HCT116 (cell line): Measurements from ENCODE around the gene OARD1.

ENCODE experiments used
- CBX3 ChIP-seq: IDR thresholded peaks from 2 replicates; pipeline ENCODE4 v1.6.1; 2012; ENCODE audit warnings: low read depth
- EGR1 ChIP-seq: IDR thresholded peaks from 2 replicates; pipeline ENCODE4 v1.6.1; 2012; ENCODE audit warnings: low read depth
- ELF1 ChIP-seq: IDR thresholded peaks from 2 replicates; pipeline ENCODE4 v1.6.1; 2012; ENCODE audit warnings: low read depth, borderline replicate concordance
- EZH2 ChIP-seq: fragments of 200-600 bp; sonication (generic); IDR thresholded peaks from 2 replicates; pipeline ENCODE4 v1.6.1; 2017; ENCODE audit warnings: antibody characterized with exemption, mixed run types
- JUND ChIP-seq: IDR thresholded peaks from 2 replicates; pipeline ENCODE4 v1.6.1; 2012
- MAX ChIP-seq: IDR thresholded peaks from 2 replicates; pipeline ENCODE4 v1.6.1; 2012
- POLR2A ChIP-seq: IDR thresholded peaks from 2 replicates; pipeline ENCODE4 v1.7.0; 2011; ENCODE audit warnings: borderline replicate concordance; ENCODE audit not compliant: insufficient read depth, insufficient read length; ENCODE audit errors: extremely low read depth
- RAD21 ChIP-seq: IDR thresholded peaks from 2 replicates; pipeline ENCODE4 v1.6.1; 2012; ENCODE audit warnings: low read depth, mild to moderate bottlenecking
- SIN3A ChIP-seq: IDR thresholded peaks from 2 replicates; pipeline ENCODE4 v1.6.1; 2012; ENCODE audit warnings: low read depth
- SP1 ChIP-seq: IDR thresholded peaks from 2 replicates; pipeline ENCODE4 v1.6.1; 2012; ENCODE audit warnings: low read depth
- YY1 ChIP-seq: IDR thresholded peaks from 2 replicates; pipeline ENCODE4 v1.6.1; 2011; ENCODE audit warnings: low read length, low read depth, moderate library complexity, mild to moderate bottlenecking; ENCODE audit not compliant: insufficient replicate concordance; ENCODE audit errors: extremely low read depth
- ZNF274 ChIP-seq: fragments of 200-500 bp; sonication (Bioruptor generic); IDR thresholded peaks from 2 replicates; pipeline ENCODE4 v1.6.1; 2014; ENCODE audit warnings: mild to moderate bottlenecking, low read depth, low read length, inconsistent platforms
- TF ChIP-seq, protein P1 (sequence below), 3 experiments: fragments of 200-600 bp in 1 of 3; sonication (generic) in 1 of 3; IDR thresholded peaks in 2 of 3; conservative IDR thresholded peaks in 1 of 3; 2 replicates each; pipeline ENCODE4 v1.5.1; 2012 to 2017; ENCODE audit warnings: low read depth in 2 of 3, low read length in 2 of 3, antibody characterized with exemption in 1 of 3, borderline replicate concordance in 1 of 3, control low read depth in 1 of 3, mild to moderate bottlenecking in 1 of 3, mixed read lengths in 1 of 3, mixed run types in 1 of 3, moderate library complexity in 1 of 3; ENCODE audit not compliant: insufficient read depth in 1 of 3
- TF ChIP-seq, protein P2 (sequence below): IDR thresholded peaks from 2 replicates; pipeline ENCODE4 v1.6.1; 2012; ENCODE audit warnings: low read depth

GRCh38 chr6:41043151-41043550 lies 29.0 kb downstream of the OARD1 start:
- TF ChIP-seq, protein P1, sequence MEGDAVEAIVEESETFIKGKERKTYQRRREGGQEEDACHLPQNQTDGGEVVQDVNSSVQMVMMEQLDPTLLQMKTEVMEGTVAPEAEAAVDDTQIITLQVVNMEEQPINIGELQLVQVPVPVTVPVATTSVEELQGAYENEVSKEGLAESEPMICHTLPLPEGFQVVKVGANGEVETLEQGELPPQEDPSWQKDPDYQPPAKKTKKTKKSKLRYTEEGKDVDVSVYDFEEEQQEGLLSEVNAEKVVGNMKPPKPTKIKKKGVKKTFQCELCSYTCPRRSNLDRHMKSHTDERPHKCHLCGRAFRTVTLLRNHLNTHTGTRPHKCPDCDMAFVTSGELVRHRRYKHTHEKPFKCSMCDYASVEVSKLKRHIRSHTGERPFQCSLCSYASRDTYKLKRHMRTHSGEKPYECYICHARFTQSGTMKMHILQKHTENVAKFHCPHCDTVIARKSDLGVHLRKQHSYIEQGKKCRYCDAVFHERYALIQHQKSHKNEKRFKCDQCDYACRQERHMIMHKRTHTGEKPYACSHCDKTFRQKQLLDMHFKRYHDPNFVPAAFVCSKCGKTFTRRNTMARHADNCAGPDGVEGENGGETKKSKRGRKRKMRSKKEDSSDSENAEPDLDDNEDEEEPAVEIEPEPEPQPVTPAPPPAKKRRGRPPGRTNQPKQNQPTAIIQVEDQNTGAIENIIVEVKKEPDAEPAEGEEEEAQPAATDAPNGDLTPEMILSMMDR (IDR thresholded peaks at IDR 0.05 in 2 of 3, conservative IDR thresholded peaks at IDR 0.05 in 1 of 3; ENCODE audit: borderline replicate concordance in 1 of 3, insufficient read depth in 1 of 3, low read depth in 2 of 3, low read length in 2 of 3): no peak
- TF ChIP-seq SIN3A: no peak
- TF ChIP-seq MAX: no peak
- TF ChIP-seq YY1: no peak
- no peak for TF ChIP-seq ZNF274
- TF ChIP-seq, protein P2, sequence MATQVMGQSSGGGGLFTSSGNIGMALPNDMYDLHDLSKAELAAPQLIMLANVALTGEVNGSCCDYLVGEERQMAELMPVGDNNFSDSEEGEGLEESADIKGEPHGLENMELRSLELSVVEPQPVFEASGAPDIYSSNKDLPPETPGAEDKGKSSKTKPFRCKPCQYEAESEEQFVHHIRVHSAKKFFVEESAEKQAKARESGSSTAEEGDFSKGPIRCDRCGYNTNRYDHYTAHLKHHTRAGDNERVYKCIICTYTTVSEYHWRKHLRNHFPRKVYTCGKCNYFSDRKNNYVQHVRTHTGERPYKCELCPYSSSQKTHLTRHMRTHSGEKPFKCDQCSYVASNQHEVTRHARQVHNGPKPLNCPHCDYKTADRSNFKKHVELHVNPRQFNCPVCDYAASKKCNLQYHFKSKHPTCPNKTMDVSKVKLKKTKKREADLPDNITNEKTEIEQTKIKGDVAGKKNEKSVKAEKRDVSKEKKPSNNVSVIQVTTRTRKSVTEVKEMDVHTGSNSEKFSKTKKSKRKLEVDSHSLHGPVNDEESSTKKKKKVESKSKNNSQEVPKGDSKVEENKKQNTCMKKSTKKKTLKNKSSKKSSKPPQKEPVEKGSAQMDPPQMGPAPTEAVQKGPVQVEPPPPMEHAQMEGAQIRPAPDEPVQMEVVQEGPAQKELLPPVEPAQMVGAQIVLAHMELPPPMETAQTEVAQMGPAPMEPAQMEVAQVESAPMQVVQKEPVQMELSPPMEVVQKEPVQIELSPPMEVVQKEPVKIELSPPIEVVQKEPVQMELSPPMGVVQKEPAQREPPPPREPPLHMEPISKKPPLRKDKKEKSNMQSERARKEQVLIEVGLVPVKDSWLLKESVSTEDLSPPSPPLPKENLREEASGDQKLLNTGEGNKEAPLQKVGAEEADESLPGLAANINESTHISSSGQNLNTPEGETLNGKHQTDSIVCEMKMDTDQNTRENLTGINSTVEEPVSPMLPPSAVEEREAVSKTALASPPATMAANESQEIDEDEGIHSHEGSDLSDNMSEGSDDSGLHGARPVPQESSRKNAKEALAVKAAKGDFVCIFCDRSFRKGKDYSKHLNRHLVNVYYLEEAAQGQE: no peak
- no peak for TF ChIP-seq CBX3
- no peak for TF ChIP-seq EZH2
- TF ChIP-seq POLR2A: no peak
- TF ChIP-seq JUND: no peak
- TF ChIP-seq SP1: no peak
- no peak for TF ChIP-seq RAD21
- no peak for TF ChIP-seq ELF1
- TF ChIP-seq EGR1: no peak
